K562 (cell line): ENCODE data around the gene SERPINA3. TPM values are rescaled to one million over a fixed set of nuclear protein-coding genes. Genes with fewer than 3 reads are reported as not detected.

Experiments used
- ATAC-seq: fragments of 200-7000 bp; cut with Tn5 transposase; 3 replicates; pipeline ENCODE4 v1.9.1; 2020; ENCODE audit warnings: moderate library complexity
- BruUV-seq: library from RNA; stranded (reverse); fragments of 400-500 nt; replicated peaks from 2 replicates; lab custom pipeline; 2021; lab: Mats Ljungman, UMichigan
- CTCF ChIA-PET: fragments of 300-600 bp; formaldehyde crosslinking; extraction: SDS; loops from one replicate; lab custom pipeline; 2021; ENCODE audit warnings: low intra/inter-chr PET ratio; lab: Yijun Ruan, JAX
- POLR2A ChIA-PET: fragments of 300-600, 350-650 bp; sonication (Branson Sonifier 250); formaldehyde crosslinking; extraction: SDS; loops from one replicate; lab custom pipeline; 2021; ENCODE audit warnings: antibody characterized with exemption, inconsistent platforms; lab: Yijun Ruan, JAX
- DNase-seq, 4 experiments: peaks; one replicate each; pipeline versions ENCODE4 v3.0.0 to v3.0.0-alpha.2; 2011 to 2018; ENCODE audit warnings: low spot score in 3 of 4, mixed read lengths in 3 of 4; ENCODE audit errors: extremely low read depth in 1 of 4
- FAIRE-seq: peaks from 2 replicates; lab custom pipeline; 2011; peaks lifted over from hg19 to GRCh38; lab: Jason Lieb, UNC
- H2AFZ ChIP-seq: 2 replicates; pipeline ENCODE4 v1.6.0; 2011; ENCODE audit warnings: low read depth, low read length, control low read depth, inconsistent platforms
- H3K27ac ChIP-seq: fragments of 200-600 bp; 3 replicates; pipeline ENCODE4 v1.8.0; 2011; ENCODE audit warnings: low read depth, mild to moderate bottlenecking, control low read depth, inconsistent platforms, low read length, moderate library complexity, mixed read lengths; ENCODE audit errors: extremely low read depth
- H3K27me3 ChIP-seq, 2 experiments: fragments of 300-600 bp in 1 of 2; 2 replicates in 1 of 2; 3 replicates in 1 of 2; pipeline versions ENCODE4 v1.6.0 to v1.8.0; 2011; ENCODE audit warnings: inconsistent platforms in 2 of 2, low read length in 2 of 2, mild to moderate bottlenecking in 1 of 2, mixed read lengths in 1 of 2, moderate library complexity in 1 of 2; ENCODE audit not compliant: control insufficient read depth in 2 of 2, insufficient read depth in 2 of 2
- H3K36me3 ChIP-seq: fragments of 300-600 bp; 3 replicates; pipeline ENCODE4 v1.8.0; 2011; ENCODE audit warnings: mild to moderate bottlenecking, low read length, inconsistent platforms; ENCODE audit not compliant: control insufficient read depth, insufficient read depth
- H3K4me1 ChIP-seq, 2 experiments: fragments of 200-600 bp in 1 of 2; replicated peaks in 1 of 2; 2 replicates in 1 of 2; 3 replicates in 1 of 2; pipeline versions ENCODE4 v1.5.1 to v1.8.0; 2011; ENCODE audit warnings: inconsistent platforms in 2 of 2, low read length in 2 of 2, mild to moderate bottlenecking in 1 of 2, mixed read lengths in 1 of 2, moderate library complexity in 1 of 2; ENCODE audit not compliant: control insufficient read depth in 2 of 2, insufficient read depth in 2 of 2
- H3K4me2 ChIP-seq: 2 replicates; pipeline ENCODE4 v1.6.1; 2011; ENCODE audit warnings: low read length, control low read depth, inconsistent platforms, mixed read lengths; ENCODE audit not compliant: insufficient read depth
- H3K4me3 ChIP-seq: fragments of 200-600 bp; sonication (generic), shearing (Covaris generic); 2 replicates; pipeline ENCODE4 v1.5.1; 2016; ENCODE audit warnings: control low read depth, inconsistent platforms
- H3K79me2 ChIP-seq: fragments of 200-600 bp; 3 replicates; pipeline ENCODE4 v1.8.0; 2011; ENCODE audit warnings: low read length, inconsistent platforms; ENCODE audit not compliant: control insufficient read depth, insufficient read depth
- H3K9ac ChIP-seq, 2 experiments: 2 replicates each; pipeline versions ENCODE4 v1.6.0 to v1.6.1; 2011; ENCODE audit warnings: low read depth in 2 of 2, low read length in 2 of 2, control low read depth in 1 of 2, inconsistent platforms in 1 of 2, mild to moderate bottlenecking in 1 of 2, mixed read lengths in 1 of 2; ENCODE audit not compliant: insufficient read depth in 1 of 2
- H3K9me1 ChIP-seq: one replicate; pipeline ENCODE4 v1.6.0; 2011; ENCODE audit warnings: inconsistent platforms, mild to moderate bottlenecking, low read length, moderate library complexity; ENCODE audit not compliant: control insufficient read depth, insufficient read depth
- H3K9me3 ChIP-seq: replicated peaks from 2 replicates; pipeline ENCODE4 v1.5.1; 2011; ENCODE audit warnings: low read depth, low read length, inconsistent platforms; ENCODE audit not compliant: control insufficient read depth, insufficient read depth
- H4K20me1 ChIP-seq: replicated peaks from 2 replicates; pipeline ENCODE4 v1.6.1; 2011; ENCODE audit warnings: low read length, inconsistent platforms, mixed read lengths; ENCODE audit not compliant: control insufficient read depth, insufficient read depth
- C11orf30 ChIP-seq: fragments of 450-650 bp; IDR thresholded peaks from 2 replicates; pipeline ENCODE4 v1.6.1; 2016; ENCODE audit warnings: low read depth, mild to moderate bottlenecking
- FOS ChIP-seq: IDR thresholded peaks from 3 replicates; pipeline ENCODE4 v1.6.1; 2011; ENCODE audit not compliant: insufficient read length; ENCODE audit errors: extremely low read depth
- GATAD2A ChIP-seq: fragments of 450-650 bp; IDR thresholded peaks from 2 replicates; pipeline ENCODE4 v1.6.1; 2017
- MAFF ChIP-seq: IDR thresholded peaks from 2 replicates; pipeline ENCODE4 v1.6.1; 2012; ENCODE audit warnings: low read length, improper control_type of control experiment
- MAFG ChIP-seq: fragments of 450-650 bp; conservative IDR thresholded peaks from 2 replicates; pipeline ENCODE4 v1.6.1; 2016; ENCODE audit warnings: missing genetic modification characterization, missing compliant biosample characterization
- MAFK ChIP-seq: IDR thresholded peaks from 2 replicates; pipeline ENCODE4 v1.6.1; 2011; ENCODE audit warnings: low read length, improper control_type of control experiment
- MED1 ChIP-seq: sonication (generic); formaldehyde crosslinking; IDR thresholded peaks from 2 replicates; pipeline ENCODE4 v1.8.1; 2023; ENCODE audit warnings: missing genetic modification reagents, borderline replicate concordance
- NFE2 ChIP-seq: IDR thresholded peaks from 2 replicates; pipeline ENCODE4 v1.6.1; 2014; ENCODE audit warnings: antibody characterized with exemption, low read depth
- NFE2L1 ChIP-seq: fragments of 450-650 bp; IDR thresholded peaks from 2 replicates; pipeline ENCODE4 v1.6.1; 2016; ENCODE audit warnings: missing genetic modification characterization, low read depth, mild to moderate bottlenecking, missing compliant biosample characterization, moderate library complexity, borderline replicate concordance
- PHB ChIP-seq: fragments of 250-450 bp; sonication (Bioruptor Pico); IDR thresholded peaks from 2 replicates; pipeline ENCODE4 v1.5.0; 2021
- SMAD1 ChIP-seq: fragments of 150-350 bp; IDR thresholded peaks from 2 replicates; pipeline ENCODE4 v1.6.1; 2014; ENCODE audit warnings: low read length, low read depth; ENCODE audit not compliant: partially characterized antibody
- STAT5B ChIP-seq: fragments of 250-450 bp; sonication (Bioruptor Pico); IDR thresholded peaks from 2 replicates; pipeline ENCODE4 v1.8.0; 2021; ENCODE audit warnings: mild to moderate bottlenecking, inconsistent platforms
- ZNF316 ChIP-seq: fragments of 450-650 bp; IDR thresholded peaks from 2 replicates; pipeline ENCODE4 v1.6.1; 2016
- ZNF445 ChIP-seq: fragments of 250-450 bp; sonication (Bioruptor Pico); IDR thresholded peaks from 2 replicates; pipeline ENCODE4 v1.4.0; 2020; ENCODE audit warnings: low read depth, mild to moderate bottlenecking, moderate library complexity
- WGBS: fragments of 100-300 bp; shearing (Covaris generic); methylation state at CpG from one replicate; pipeline ENCODE4 v1.1.6; 2016; ENCODE audit warnings: low coverage, mixed read lengths; ENCODE audit not compliant: insufficient coverage; ENCODE audit errors: missing lambda C conversion rate; 5-methylcytosine and 5-hydroxymethylcytosine counted together
- in situ Hi-C: fragments of 300-500 bp; cut with MboI; formaldehyde crosslinking; loops from 4 replicates; pipeline ENCODE4 v1.15.0; 2018; ENCODE audit warnings: inconsistent platforms, mixed read lengths
- intact Hi-C: fragments of 100-400 bp; cut with micrococcal nuclease; formaldehyde crosslinking; loops from 2 replicates; pipeline ENCODE4 v1.14.2; 2022
- polyA plus RNA-seq, 8 experiments: library from polyadenylated mRNA; depleted of rRNA in 4 of 8; stranded (reverse) in 5 of 8; unstranded in 3 of 8; fragments of >200 nt; fragmentation: Nextera tagmentation in 2 of 8; fragmentation: Illumina TruSeq in 1 of 8; extraction: Ambion mirVana in 2 of 8; extraction: Trizol in 1 of 8; gene quantifications; 2 replicates each; pipeline versions ENCODE4 v1.2.1 to v1.2.3, GENCODE V29; 2011 to 2014; ENCODE audit warnings: inconsistent platforms in 1 of 8, missing spikeins in 1 of 8
- total RNA-seq, 7 experiments: library from RNA; depleted of rRNA in 6 of 7; stranded (reverse); fragments of >200 nt in 6 of 7; fragmentation: Illumina TruSeq in 2 of 7; extraction: Trizol in 2 of 7; gene quantifications; 2 replicates each; pipeline versions ENCODE4 v1.2.1 to v1.2.3, GENCODE V29; 2011 to 2021; ENCODE audit warnings: low replicate concordance in 1 of 7
- TF ChIP-seq, protein P1 (sequence below): fragments of 450-650 bp; IDR thresholded peaks from 2 replicates; pipeline ENCODE4 v1.6.1; 2016; ENCODE audit warnings: borderline replicate concordance
- TF ChIP-seq, protein P2 (sequence below): conservative IDR thresholded peaks from 2 replicates; pipeline ENCODE4 v1.6.1; 2011; ENCODE audit warnings: low read depth, mild to moderate bottlenecking, low read length; ENCODE audit not compliant: control insufficient read depth
- TF ChIP-seq, protein P3 (sequence below): IDR thresholded peaks from 2 replicates; pipeline ENCODE4 v1.6.1; 2016; ENCODE audit warnings: missing genetic modification characterization, missing compliant biosample characterization

Gene SERPINA3
- total and polyA plus RNA-seq, 9 of the 15 experiments (the other 6 are each of a cell fraction or from before 2014, with no cell fraction given), result 2.3 TPM; not detected in 8

DNA sequence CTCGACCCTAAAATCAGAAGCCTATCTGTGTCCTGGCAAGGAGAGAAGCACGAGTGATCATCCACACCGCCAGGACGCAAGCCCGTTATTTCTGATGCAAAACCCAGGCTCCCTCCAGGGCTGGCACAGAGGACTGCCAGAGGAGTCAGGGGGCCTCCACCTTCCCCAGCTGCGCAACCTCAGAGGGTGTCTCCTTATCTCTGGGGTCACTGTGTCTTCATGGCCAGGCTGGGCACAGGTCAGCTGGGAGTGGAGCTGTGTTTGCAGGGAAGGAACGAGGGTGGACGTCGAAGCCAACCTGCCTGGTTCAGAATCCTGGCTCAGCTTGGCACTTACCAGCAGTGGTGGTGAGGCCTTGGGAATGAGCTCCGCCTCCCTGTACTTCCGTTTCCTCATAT is 12.0 kb upstream of the SERPINA3 start (continued):
- TF ChIP-seq PHB (CRISPR knock-in tag) (no peak), FOS (no peak), ZNF445 (no peak), GATAD2A (no peak), STAT5B (CRISPR knock-in tag) (no peak)
- TF ChIP-seq, protein P1, sequence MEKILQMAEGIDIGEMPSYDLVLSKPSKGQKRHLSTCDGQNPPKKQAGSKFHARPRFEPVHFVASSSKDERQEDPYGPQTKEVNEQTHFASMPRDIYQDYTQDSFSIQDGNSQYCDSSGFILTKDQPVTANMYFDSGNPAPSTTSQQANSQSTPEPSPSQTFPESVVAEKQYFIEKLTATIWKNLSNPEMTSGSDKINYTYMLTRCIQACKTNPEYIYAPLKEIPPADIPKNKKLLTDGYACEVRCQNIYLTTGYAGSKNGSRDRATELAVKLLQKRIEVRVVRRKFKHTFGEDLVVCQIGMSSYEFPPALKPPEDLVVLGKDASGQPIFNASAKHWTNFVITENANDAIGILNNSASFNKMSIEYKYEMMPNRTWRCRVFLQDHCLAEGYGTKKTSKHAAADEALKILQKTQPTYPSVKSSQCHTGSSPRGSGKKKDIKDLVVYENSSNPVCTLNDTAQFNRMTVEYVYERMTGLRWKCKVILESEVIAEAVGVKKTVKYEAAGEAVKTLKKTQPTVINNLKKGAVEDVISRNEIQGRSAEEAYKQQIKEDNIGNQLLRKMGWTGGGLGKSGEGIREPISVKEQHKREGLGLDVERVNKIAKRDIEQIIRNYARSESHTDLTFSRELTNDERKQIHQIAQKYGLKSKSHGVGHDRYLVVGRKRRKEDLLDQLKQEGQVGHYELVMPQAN, result no peak
- TF ChIP-seq, protein P2, sequence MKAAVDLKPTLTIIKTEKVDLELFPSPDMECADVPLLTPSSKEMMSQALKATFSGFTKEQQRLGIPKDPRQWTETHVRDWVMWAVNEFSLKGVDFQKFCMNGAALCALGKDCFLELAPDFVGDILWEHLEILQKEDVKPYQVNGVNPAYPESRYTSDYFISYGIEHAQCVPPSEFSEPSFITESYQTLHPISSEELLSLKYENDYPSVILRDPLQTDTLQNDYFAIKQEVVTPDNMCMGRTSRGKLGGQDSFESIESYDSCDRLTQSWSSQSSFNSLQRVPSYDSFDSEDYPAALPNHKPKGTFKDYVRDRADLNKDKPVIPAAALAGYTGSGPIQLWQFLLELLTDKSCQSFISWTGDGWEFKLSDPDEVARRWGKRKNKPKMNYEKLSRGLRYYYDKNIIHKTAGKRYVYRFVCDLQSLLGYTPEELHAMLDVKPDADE, result no peak

DNA sequence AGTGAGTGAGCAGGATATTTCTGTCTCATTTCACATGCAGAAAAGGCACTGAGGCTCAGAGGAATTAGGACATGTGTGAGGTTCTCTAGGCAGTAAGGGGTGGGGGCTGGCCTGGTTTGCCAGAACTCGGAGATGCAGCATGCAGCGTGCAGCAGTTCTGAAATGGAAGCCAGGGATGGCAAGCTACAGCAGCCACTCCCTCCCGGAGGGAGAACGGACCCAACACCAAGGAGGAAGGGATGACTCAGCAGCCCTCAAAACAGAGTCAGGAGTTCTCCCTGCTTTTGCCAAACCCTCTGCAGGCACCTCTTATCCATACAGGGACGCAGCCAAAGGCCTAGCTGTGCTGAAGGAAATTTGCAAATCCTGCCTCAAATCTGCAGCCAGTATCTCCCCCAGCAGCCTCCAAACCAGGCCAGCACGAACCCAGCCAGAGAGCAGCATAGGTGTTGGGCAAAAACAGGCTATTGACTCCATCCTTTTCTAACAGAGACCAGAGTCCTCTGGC is 10.3 kb upstream of the SERPINA3 start:
- Histone ChIP-seq H2AFZ (no peak overlapping the region), H3K4me1 (no peaks in the 10 kb centered on the region), H3K4me2 (no peak overlapping the region), H3K27ac (no peak overlapping the region), H4K20me1 (no peaks in the 10 kb centered on the region), H3K27me3 (no peaks in the 10 kb centered on the region), H3K4me3 (no peak overlapping the region), H3K9ac (no peak overlapping the region), H3K9me1 (no peaks in the 10 kb centered on the region), H3K36me3 (no peaks in the 10 kb centered on the region), H3K9me3 (no peaks in the 10 kb centered on the region), H3K79me2 (no peaks in the 10 kb centered on the region)
- BruUV-seq, result no TSS peak
- ATAC-seq (peak; percentile 47; the same call in 1 of the 3 replicates), FAIRE-seq (no peak), DNase-seq (peak in 3 of 4 experiments; percentile 7 to 14 (median 11))
- POLR2A ChIA-PET, result interaction anchor here (0.6 to 1.2 kb wide), 3 partner anchors 14 to 114 kb away, joined by 3 to 5 read pairs (median 3); no protein-coding TSS in a partner anchor
- WGBS, result 0% methylated on average over 6 of the region's 6 CpGs
- TF ChIP-seq SMAD1 (no peak), NFE2 (peak; percentile 65), C11orf30 (peak; percentile 78), MAFG (tag) (peak; percentile 81), MAFF (peak; percentile 20; the same call in 1 of the 2 replicates), MED1 (no peak), MAFK (peak; percentile 45; the same call in 1 of the 2 replicates), ZNF316 (peak; percentile 71), NFE2L1 (tag) (peak; percentile 10; the same call in 1 of the 2 replicates)
- TF ChIP-seq, protein P3, sequence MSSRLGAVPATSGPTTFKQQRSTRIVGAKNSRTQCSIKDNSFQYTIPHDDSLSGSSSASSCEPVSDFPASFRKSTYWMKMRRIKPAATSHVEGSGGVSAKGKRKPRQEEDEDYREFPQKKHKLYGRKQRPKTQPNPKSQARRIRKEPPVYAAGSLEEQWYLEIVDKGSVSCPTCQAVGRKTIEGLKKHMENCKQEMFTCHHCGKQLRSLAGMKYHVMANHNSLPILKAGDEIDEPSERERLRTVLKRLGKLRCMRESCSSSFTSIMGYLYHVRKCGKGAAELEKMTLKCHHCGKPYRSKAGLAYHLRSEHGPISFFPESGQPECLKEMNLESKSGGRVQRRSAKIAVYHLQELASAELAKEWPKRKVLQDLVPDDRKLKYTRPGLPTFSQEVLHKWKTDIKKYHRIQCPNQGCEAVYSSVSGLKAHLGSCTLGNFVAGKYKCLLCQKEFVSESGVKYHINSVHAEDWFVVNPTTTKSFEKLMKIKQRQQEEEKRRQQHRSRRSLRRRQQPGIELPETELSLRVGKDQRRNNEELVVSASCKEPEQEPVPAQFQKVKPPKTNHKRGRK, result no peak
- in situ Hi-C loops, result no loop called here
- intact Hi-C loops, result no loop called here
- CTCF ChIA-PET, result no interaction called here
